ENCODE results near the gene AKNAD1. TPM values are rescaled to one million over a fixed set of nuclear protein-coding genes. Genes with fewer than 3 reads are reported as not detected.

The AKNAD1 gene
- total and polyA plus RNA-seq, 2 of the 8 experiments (the other 6 are each of a cell fraction or from before 2014, with no cell fraction given), result not detected

DNA sequence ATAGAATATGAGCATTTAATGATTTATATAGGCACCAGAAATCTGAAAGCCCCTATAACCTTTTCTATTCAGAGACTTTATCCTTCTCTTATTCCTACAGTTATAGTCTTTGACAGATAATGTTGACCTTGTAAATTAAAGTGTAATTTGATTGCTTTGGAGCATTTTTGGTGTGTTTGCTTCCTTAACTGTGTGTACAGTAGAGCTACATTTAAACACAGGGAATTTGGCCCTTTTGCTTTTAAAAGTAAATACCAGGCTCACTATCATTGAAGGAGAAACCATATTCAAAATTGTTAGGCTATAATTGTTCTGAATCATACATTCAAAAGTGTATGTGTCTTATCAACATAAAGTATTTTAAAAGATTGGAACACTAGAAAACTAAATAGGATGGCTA lies 77.4 kb downstream of the AKNAD1 start:
- CTCF ChIA-PET (ENCODE audit: partially characterized antibody), result no interaction called here
- H3K14ac ChIP-seq (ENCODE audit: insufficient read length), result no peak overlapping the region
- no peaks in the 10 kb centered on the region for H3K79me2 ChIP-seq (ENCODE audit: control insufficient read depth in 1 of 2, insufficient read depth in 2 of 2, low read length in 2 of 2)
- no peak overlapping the region for H4K5ac ChIP-seq (ENCODE audit: insufficient read length, low read depth, low read length)
- no peak overlapping the region for H2BK12ac ChIP-seq (ENCODE audit: low read depth, low read length)
- H3K9ac ChIP-seq (replicated peaks in 1 of 4; ENCODE audit: extremely low read depth in 1 of 4, low read depth in 3 of 4, low read length in 3 of 4), result no peak overlapping the region
- H3K4me1 ChIP-seq (replicated peaks in 1 of 4; ENCODE audit: control insufficient read depth in 3 of 4, insufficient read depth in 4 of 4, low read length in 3 of 4), result no peaks in the 10 kb centered on the region
- no peak for TF ChIP-seq POU5F1 (IDR thresholded peaks at IDR 0.05; ENCODE audit: low read depth, low read length)
- TF ChIP-seq BACH1 (IDR thresholded peaks at IDR 0.05; ENCODE audit: low read length), result no peak
- TF ChIP-seq GTF2F1 (IDR thresholded peaks at IDR 0.05; ENCODE audit: borderline replicate concordance, low read depth, low read length), result no peak
- TF ChIP-seq RAD21 (IDR thresholded peaks at IDR 0.05 in 1 of 2, conservative IDR thresholded peaks at IDR 0.05 in 1 of 2; ENCODE audit: low read depth in 2 of 2, low read length in 2 of 2), result no peak
- TF ChIP-seq CREB1 (IDR thresholded peaks at IDR 0.05), result no peak
- TF ChIP-seq SP4 (IDR thresholded peaks at IDR 0.05; ENCODE audit: low read length), result no peak
- TF ChIP-seq BCL11A (IDR thresholded peaks at IDR 0.05; ENCODE audit: low read depth in 2 of 2, low read length in 2 of 2), result no peak
- TF ChIP-seq, protein P1, sequence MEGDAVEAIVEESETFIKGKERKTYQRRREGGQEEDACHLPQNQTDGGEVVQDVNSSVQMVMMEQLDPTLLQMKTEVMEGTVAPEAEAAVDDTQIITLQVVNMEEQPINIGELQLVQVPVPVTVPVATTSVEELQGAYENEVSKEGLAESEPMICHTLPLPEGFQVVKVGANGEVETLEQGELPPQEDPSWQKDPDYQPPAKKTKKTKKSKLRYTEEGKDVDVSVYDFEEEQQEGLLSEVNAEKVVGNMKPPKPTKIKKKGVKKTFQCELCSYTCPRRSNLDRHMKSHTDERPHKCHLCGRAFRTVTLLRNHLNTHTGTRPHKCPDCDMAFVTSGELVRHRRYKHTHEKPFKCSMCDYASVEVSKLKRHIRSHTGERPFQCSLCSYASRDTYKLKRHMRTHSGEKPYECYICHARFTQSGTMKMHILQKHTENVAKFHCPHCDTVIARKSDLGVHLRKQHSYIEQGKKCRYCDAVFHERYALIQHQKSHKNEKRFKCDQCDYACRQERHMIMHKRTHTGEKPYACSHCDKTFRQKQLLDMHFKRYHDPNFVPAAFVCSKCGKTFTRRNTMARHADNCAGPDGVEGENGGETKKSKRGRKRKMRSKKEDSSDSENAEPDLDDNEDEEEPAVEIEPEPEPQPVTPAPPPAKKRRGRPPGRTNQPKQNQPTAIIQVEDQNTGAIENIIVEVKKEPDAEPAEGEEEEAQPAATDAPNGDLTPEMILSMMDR (IDR thresholded peaks at IDR 0.05; ENCODE audit: control extremely low read depth in 1 of 3, insufficient read depth in 1 of 3, low read depth in 1 of 3, low read length in 3 of 3), result no peak
- no peak for TF ChIP-seq KDM5A (IDR thresholded peaks at IDR 0.05; ENCODE audit: low read length)
- TF ChIP-seq POLR2AphosphoS5 (IDR thresholded peaks at IDR 0.05; ENCODE audit: low read depth, low read length), result no peak
- no peak for TF ChIP-seq CHD2 (IDR thresholded peaks at IDR 0.05; ENCODE audit: low read length)
- TF ChIP-seq, protein P2, sequence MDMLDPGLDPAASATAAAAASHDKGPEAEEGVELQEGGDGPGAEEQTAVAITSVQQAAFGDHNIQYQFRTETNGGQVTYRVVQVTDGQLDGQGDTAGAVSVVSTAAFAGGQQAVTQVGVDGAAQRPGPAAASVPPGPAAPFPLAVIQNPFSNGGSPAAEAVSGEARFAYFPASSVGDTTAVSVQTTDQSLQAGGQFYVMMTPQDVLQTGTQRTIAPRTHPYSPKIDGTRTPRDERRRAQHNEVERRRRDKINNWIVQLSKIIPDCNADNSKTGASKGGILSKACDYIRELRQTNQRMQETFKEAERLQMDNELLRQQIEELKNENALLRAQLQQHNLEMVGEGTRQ (IDR thresholded peaks at IDR 0.05; ENCODE audit: low read length), result no peak
- no peak overlapping the region for H3K23ac ChIP-seq (ENCODE audit: insufficient read length)
- H3K18ac ChIP-seq (ENCODE audit: extremely low read depth, low read length), result no peak overlapping the region
- H2AFZ ChIP-seq (ENCODE audit: low read length), result no peak overlapping the region
- H4K20me1 ChIP-seq (replicated peaks in 1 of 2; ENCODE audit: control insufficient read depth in 1 of 2, insufficient read depth in 2 of 2, low read length in 2 of 2), result no peaks in the 10 kb centered on the region
- no peak overlapping the region for H2BK5ac ChIP-seq (ENCODE audit: low read depth, low read length)
- no peak for FAIRE-seq
- no peak overlapping the region for H3K4ac ChIP-seq (replicated peaks; ENCODE audit: insufficient read length, low read depth, low read length)
- no peak overlapping the region for H2BK20ac ChIP-seq (ENCODE audit: low read length)
- H3K27ac ChIP-seq (ENCODE audit: low read depth, low read length), result no peak overlapping the region
- H3K56ac ChIP-seq (replicated peaks; ENCODE audit: insufficient read length, low read depth, low read length), result no peak overlapping the region
- H3K27me3 ChIP-seq (replicated peaks in 1 of 4; ENCODE audit: control insufficient read depth in 3 of 4, extremely low read depth in 1 of 4, insufficient read depth in 3 of 4, low read length in 3 of 4), result no peaks in the 10 kb centered on the region
- no peak overlapping the region for H3K4me3 ChIP-seq (ENCODE audit: extremely low read depth in 1 of 4, insufficient read depth in 2 of 4, low read depth in 3 of 4, low read length in 4 of 4)
- POLR2A ChIA-PET (ENCODE audit: partially characterized antibody), result no interaction called here
- H2BK120ac ChIP-seq (replicated peaks; ENCODE audit: low read depth, low read length), result no peak overlapping the region
- H4K8ac ChIP-seq (ENCODE audit: extremely low read depth, insufficient read depth, low read length), result no peak overlapping the region; the same call in 1 of the 2 replicates
- DNase-seq (ENCODE audit: low read depth in 1 of 2, low spot score in 2 of 2), result no peak
- peaks cover 0 to 34% (median 15%) of the 10 kb centered on the region in 4 experiments; a peak in 3 of 8 replicates for H3K36me3 ChIP-seq (ENCODE audit: control insufficient read depth in 2 of 4, insufficient read depth in 4 of 4, low read length in 3 of 4)
- H4K91ac ChIP-seq (replicated peaks; ENCODE audit: insufficient read length, low read length), result no peak overlapping the region
- no peak overlapping the region for H3K4me2 ChIP-seq (ENCODE audit: insufficient read depth in 1 of 2, low read depth in 2 of 2, low read length in 2 of 2)
- H3K23me2 ChIP-seq (ENCODE audit: low read depth, low read length), result no peaks in the 10 kb centered on the region
- H3K79me1 ChIP-seq (ENCODE audit: low read depth, low read length), result no peaks in the 10 kb centered on the region
- H2BK15ac ChIP-seq (ENCODE audit: low read length), result no peak overlapping the region
- peaks cover 4 to 5% of the 10 kb centered on the region in 2 experiments; a peak in 3 of 4 replicates for H3K9me3 ChIP-seq (ENCODE audit: insufficient read depth in 2 of 2, low read depth in 1 of 2, low read length in 1 of 2)
- no peak overlapping the region for H2AK5ac ChIP-seq (ENCODE audit: low read depth, low read length)
